ENCODE results near the gene TLCD3A.
A peak's percentile ranks its signal among the peaks of the same experiment; 100 is the strongest.
"Not testable (repeated sequence)": the region's sequence is repeated elsewhere in the genome, so short reads cannot be mapped to it uniquely, and the experiment has no call there.

Gene TLCD3A

DNA sequence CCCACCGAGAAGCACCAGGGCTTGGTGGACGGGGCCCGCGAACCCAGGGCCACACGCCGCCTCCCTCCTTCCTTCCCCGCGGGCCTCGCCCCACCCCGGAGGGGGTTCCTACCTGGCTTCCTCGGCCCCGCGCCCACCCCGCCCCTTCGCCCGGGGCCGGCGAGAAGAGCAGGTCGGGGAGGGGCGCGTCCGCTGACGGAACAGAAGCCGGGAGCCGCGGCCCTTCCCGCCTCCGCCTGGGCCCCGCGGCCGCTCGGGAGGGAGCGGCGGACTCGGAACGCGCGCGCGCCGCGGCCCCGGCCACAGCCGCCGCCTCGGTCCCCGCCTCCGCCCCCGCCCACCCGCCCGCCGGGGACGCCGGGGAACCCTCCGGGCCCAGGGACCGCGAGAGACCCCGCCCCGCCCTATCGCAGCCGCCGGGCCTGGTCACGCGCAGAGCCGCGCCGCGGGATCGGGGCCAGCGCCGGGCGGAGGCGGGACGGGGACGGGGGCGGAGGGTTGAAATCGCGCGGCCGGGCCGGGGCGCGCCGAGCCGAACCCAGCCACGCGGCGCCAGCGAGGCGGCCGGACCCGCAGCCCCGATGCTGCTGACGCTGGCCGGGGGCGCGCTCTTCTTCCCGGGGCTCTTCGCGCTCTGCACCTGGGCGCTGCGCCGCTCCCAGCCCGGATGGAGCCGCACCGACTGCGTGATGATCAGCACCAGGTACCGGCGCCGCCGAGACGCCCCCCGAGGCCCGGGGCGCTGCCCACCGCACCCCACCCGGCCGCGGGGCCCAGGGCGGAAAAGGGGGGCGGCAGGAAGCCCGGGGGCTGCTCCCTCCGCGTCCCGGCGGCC lies at the start of gene TLCD3A:
TSS of gene TLCD3A (plus strand) at position 530 of the 835 bp plus-strand sequence. CDS start at position 582, 52 bp downstream.
- peak; percentile 40 for DNase-seq

DNA sequence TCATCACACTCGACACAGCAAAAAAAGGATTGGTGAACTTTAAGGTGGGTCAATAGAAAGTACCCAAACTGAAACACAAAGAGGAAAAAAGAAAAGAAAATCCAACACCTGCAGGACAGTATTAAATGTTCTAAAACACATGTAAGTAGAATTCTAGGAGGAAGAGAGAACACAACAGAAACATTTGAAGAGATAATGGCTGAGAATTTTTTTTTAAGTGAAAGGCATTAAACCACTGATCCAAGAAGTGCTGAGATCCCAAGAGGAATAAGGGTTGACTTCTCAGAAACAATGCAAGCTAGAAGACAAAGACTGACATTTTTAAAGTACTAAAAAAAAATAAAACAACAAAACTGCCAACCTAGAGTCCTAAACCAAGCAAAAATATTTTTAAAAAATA lies 49.4 kb upstream of the TLCD3A start:
- DNase-seq: no peak

DNA sequence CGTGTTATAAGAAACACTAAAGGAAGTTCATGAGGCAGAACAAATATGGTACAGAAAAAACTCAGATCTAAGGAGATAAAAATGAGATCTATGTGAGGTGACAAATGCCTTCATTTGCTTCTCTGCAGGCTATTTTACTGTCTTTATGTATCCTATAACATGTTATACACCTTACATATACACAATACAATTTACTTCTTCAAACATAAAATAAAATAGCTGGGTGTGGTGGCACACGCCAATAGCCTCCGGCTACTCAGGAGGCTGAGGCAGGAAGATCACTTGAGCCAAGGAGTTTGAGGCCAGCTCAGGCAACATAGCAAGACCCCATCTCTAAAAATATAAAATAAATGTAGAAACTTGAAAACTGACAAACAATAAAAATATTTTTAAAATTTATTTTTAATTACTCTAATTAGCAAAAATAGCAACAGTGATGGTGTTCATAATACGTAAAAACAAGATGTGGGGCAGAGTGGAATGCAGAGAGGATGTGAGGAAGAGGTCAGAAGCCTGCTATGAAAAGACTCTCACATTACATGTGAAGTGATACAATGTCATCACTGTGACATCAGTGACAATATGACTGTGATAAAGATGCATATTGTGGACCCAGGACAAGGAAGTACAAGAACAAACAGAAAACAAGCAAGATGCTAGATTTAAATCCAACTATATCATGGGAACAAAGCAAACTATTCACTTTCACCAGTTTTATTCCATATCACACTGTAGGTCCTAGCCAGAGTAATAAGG lies 48.7 kb upstream of the TLCD3A start:
- DNase-seq: no peak

DNA sequence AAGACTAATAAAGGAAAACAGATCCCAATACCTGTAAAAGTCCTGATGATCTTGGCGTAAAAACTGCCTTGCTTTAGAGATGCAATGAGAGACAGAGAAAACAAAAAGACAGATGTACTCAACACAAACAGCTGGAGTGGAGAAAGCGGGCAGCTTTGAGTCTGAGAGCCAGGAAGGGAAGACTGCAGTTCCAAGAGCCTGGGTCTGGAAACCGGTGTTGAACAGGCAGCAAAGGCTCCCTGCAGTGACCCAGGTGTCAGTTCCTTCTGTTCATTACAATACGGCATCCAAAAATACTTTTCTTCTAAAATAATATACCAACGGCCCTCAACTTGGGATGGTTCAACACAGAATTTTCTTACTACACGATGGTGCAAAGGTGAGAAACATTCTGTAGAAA lies 47.4 kb upstream of the TLCD3A start:
- DNase-seq: no peak

DNA sequence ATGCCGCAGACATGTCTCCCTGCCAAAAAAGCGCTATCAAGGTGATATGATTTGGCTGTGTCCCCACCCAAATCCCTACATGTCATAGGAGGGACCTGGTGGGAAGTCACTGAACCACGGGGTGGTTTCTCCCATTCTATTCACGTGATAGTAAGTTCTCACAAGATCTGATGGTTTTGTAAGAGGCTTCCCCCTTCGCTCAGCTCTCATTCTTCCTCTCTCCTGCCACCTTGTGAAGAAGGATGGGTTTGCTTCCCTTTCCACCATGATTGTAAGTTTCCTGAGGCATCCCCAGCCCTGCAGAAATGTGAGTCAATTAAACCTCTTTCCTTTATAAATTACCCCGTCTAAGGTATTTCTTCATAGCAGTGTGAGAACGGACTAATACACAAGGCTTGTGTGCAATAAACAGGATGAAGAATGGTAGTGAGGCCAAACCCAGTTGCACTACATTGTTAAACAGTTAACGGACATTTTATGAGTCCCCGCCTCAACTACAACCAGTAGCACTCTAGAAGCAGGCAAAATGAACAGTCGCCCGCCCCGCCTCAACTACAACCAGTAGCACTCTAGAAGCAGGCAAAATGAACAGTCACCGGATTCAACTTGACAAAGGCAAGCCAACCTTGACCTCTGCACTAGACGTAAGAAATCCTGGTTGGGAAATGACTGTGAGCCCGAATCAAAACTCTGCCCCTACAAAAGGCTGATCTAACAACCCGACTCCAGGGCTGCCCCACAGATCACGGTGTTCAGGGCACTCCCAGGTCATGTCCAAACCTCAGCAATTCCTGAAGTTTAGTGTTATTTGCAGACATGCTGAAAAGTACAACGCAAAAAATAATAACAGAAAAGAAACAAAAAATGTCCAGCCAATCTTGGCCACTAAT lies 44.1 kb upstream of the TLCD3A start:
- DNase-seq: no peak

DNA sequence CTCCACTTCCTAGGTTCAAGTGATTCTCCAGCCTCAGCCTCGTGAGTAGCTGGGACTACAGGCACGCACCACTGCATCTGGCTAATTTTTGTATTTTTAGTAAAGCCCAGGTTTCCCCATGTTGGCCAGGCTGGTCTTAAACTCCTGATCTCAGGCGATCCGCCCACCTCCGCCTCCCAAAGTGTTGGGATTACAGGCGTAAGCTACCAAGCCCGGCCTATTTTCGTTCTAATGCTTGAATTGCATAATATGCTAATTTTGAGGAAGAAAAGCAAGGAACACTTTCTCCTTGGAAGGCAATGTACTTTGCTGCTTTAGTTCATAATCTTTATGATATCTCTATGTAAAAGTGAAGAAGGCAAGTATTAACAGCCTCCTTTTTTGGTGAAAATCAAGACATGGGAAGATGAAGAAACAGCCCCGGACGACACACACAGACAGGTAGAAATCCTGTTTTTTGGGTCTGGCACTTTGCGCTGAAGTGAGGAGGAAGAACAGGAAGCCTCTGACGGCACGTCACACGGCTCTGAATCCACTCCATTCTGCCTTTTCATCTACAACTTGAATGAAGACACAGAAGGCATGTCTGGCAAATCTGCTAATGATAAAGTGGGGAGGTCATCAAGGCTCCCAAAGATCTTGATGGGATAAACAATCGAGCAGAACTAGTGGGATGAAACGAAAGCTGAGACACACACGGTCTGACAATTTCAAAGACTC lies 42.7 kb upstream of the TLCD3A start:
- no peak for DNase-seq

DNA sequence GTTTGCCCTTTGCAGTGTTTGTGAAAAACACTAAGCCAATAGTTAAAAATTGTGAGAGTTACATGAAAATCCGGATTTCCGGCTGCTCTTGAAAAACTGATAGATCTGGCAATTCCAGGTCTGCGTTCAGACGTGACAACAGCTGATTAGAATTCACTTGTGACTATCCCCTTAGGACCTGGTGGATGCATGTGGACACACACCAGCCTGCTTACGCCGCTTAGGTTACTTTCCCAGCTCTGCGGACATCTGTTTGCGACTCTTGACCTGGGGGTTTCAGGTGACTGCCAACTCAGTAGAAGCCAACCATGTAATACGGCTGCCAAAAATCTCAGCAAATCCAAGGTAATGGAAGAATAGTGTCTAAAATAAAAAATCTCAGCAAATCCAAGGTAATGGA lies 42.0 kb upstream of the TLCD3A start:
- no peak for DNase-seq

DNA sequence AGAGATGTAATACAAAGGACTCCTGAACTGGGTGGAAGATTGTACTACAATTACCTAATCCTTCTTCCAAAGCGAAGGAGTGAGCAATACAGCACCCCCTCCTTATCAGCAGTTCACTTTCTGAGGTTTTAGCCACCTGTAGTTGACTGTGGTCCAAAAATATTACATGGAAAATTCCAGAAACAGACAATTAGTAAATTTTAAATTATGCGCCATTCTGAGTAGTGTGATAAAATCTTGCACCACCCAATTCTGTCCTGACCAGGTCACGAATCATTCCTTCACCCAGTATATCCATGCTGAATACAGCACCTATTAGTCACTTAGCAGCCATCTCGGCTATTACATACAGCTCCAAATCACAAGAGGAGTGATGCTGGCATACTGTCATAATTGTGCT lies 41.0 kb upstream of the TLCD3A start:
- no peak for DNase-seq

DNA sequence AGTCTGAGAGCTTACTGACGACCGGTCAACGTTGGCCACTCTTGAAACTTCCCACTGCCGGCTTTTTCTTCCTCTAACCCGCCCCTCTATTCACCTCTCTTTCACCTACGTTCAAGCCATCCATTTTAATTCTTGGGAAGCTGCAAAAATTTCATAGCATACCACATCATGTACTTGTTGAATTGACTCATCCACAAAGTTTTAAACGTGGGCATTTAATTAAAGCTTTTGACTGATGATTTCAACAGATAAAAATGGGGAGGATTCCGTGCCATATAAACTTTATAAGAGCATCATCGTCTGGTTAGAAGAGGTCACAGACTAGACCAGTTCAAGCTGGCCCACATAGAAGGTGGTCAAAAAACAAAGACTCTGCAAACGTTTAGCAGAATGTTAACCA lies 40.3 kb upstream of the TLCD3A start:
- DNase-seq: no peak

DNA sequence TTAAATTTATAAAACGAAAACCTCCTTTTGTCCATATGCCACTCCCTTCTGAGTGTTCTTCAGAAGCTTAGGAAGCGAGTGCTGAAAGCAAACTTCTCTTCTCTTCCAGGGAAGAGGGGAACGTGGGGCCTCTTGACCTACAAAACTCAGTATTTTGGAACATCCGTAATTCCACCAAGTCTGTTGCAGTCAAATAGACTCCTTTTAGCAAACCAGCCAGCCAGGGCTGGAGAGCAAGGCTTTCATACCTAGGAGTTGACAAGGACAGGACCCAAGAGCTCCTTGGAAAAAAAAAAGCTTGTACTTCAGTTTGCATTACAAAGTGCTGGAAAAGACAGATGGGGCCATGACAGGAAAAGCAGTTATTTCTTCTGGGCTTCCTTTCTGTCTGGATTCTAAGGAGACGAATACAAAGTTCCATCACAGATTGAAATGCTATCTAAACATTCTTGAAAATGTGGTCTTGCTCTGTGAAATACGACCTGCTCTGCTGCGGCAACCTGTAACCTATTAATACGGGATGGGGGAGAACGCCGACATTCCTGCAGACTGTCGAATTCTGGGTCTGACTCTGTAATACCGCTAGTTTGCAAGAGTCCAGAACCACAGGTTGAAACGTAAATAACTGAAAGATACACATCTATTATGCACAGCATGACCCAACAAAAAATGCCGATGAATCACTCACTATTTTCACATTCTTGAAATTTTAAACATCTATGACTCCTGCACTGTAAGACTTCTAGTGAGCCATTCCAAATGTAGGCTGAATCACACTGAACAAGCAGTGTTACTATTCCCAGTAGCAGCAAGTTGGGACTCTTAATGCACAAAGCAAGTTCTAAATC lies 38.4 kb upstream of the TLCD3A start:
- no peak for DNase-seq

DNA sequence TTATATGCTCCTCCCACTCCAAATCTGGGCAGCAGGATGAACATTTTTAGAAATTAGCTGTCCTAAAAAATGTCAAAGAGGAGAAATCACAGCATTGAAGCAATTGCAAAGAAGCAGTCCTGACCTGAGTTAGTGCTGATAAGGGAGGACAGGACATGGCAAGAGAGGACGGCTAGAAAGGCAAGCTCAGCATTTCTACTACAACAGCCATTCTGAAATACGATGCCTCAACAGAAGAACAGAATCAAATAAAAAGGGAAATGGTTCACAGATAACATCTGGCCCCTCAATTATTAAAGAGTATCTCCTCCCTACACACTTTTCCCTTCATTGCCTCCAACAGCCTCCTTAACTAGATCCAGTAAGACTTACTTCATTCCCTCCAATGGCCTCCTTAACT lies 36.0 kb upstream of the TLCD3A start:
- DNase-seq: no peak

DNA sequence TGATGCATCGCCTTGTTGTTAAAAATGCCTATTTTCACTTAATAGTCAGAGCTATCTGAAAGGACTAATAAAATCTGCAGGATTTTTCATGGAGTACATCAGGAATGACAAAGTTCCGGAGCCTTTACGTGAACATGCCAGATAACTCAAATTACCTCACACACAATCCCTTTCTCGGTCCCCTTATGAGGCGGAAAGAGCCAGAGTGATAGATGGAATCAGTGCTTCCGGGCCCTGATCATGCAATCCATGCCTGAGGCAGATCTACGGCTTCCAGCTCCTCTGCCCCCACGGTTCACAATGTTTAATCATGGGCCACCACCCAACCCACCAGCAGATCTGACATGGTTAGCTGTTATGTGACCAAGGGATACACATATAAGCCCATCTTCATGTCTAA lies 34.7 kb upstream of the TLCD3A start:
- no peak for DNase-seq

DNA sequence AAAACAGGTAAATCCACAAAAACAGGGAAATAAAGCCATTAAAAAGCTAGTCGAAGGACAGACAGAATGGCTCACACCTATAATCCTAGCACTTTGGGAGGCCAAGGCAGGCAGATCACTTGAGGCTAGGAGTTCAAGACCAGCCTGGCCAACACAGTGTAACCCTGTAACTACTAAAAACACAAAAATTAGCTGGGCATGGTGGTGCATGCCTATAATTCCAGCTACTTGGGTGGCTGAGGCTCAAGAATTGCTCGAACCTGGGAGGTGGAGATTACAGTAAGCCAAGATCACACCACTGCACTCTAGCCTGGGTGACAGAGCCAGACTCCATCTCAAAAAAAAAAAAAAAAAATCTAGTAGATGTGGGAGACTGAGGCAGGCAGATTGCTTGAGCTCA lies 34.3 kb upstream of the TLCD3A start:
- not testable (repeated sequence) for DNase-seq

DNA sequence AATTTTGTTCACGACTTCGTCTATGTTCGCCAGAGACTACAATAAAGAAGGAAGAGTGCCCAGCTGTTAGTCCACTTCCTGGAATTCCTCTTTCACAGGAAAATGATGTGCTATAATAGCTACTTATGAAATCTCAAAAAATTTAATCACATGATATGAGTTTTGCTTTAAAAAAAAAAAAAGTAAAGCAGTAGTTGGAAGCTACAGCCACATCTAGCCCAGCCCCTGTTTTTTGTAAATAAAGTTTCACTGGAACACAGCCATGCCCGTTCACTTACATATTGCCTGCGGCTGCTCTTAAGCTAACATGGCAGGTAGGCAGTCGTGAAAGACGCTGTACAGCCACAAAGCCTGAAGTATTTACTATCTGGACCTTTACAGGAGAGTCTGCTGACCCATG lies 33.1 kb upstream of the TLCD3A start:
- DNase-seq: no peak

DNA sequence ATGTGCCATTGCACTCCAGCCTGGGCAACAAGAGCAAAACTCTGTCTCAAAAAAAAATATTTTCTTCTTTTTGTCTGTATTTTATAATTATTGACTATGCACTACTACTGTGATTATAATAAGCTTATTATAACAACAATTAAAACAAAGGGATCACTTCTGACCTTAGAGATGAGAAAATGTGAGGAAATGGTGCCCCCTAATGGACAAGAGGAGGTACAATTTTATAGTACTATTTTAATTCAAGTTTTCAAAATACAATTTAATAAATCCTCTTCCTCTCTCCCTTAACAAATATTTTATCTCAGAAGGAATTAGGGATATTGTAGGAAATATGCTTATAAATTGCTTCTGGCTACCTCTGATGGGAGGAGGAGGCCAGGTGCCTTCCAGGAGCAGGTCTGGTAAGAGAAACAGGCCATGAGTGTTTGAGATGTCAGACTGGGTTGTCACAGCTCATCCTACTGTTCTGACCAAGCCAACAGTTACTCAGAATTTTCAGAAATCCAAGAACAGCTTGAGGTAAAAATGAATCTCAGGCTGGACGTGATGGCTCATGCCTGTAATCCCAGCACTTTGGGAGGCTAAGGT lies 31.8 kb upstream of the TLCD3A start:
- DNase-seq: no peak

DNA sequence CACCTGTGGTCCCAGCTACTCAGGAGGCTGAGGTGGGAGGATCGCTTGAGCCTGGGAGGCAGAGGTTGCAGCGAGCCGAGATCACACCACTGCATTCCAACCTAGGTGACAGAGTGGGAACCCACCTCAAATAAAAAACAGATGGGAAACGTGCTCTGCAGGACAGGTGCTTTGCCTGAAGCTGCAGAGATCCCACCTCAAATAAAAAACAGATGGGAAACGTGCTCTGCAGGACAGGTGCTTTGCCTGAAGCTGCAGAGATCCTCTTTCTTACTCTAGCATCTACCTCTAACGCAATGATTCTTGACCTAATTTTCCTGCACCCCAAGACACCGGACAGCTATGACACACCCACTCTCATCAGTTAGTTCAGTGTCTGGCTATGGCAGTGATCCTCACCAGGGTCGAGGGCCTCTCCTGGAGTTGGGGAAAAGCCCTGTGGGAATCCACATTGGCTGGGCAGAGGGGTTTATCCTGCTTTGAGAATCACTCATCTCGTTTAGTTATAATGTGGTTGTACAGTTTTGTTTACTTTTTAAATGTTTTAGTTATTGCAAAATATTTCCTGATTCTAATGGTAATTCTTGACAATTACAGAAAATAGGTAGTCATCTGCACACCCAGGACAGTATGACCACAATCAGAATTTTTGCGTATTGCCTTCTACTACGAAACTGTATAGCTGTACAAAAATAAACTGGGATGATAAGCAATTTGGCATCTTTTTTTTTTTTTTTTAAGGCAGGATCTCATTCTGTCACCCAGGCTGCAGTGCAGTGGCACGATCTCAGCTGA lies 29.1 kb upstream of the TLCD3A start:
- no peak for DNase-seq

DNA sequence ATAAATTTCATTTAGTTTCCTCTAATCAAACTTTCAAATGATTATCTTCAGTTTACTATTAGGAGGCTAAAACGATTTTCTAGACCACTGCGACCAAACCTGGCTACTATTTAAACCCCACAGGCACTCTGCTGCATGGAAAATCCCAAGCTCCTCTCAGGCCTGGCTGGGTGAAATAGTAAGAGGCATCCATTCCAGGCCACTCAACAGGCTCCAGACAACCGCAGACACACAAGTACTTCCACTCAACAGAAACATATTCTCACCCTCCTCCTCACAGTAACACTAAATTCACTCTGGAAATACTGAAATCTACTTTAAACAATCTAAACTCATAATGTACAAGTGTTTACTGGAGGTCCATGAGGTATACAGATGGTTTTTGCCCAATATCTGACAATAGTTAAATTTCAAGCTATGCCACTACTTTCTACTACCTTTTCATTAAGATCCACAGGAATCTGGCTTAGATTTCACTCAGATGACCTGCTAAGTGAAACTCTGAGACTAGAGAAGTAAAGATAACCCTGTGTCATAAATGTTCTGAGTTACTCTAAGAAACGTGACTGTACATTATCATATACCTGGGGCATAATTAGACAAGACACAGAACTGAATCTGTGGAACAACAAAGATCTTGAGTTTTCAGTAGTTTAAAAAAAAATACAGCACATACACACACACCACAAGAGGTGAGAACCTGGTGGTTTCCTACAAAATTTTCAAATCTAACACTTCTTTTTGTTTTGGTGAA lies 28.1 kb upstream of the TLCD3A start:
- DNase-seq: no peak

DNA sequence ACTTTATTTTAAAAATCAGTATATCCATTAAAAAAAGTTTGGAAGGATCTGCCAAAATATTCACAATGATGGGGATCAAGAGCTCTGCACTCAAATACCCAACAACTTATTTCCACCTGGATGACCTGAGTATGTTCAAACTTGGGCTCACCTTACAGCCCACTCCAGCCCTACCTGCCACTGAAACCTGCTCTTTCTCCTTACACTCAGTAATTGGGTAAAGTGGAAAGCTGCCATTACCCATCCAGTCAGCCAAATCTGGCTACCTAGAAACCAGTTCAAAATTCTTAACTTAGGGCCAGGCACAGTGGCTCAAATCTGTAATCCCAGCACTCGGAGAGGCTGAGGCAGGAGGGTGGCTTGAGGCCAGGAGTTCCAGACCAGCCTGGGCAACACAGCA lies 27.4 kb upstream of the TLCD3A start:
- DNase-seq: no peak

DNA sequence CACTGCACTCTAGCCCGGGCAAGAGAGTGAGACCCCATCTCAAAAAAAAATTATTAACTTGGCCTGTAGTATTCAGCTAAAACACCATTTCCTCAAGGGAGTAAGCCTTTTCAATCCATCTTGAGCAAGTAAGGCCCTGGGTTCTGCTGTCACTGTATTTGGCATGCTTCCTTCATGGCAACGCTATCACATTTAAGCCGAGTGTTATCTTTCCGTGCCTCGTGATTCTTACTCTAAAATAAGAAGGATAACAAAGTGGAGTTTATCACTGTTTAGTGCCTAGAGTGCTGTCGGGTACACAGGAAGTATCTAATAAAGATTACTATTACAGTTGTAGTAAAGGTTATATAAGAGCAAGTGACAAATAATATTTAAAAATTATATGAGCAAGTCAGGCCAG lies 26.5 kb upstream of the TLCD3A start:
- DNase-seq: no peak

DNA sequence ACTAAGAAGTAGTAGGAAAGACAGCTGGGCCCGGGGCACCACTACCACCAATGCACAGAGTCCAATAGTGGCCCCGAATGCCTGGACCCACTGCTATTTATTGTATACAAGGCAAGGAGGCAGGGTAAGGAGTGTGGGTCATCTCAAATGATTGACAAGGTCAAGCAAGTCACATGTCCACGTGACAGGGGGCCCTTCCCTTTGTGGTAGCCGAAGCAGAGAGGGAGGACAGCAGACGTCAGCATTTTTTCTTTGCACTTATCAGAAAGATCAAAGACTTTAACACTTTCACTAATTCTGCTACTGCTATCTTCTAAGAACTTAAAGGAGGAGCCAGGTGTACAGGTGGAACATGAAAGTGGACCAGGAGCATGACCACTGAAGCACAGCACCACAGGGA lies 24.3 kb upstream of the TLCD3A start:
- no peak for DNase-seq

Measured in NCI-H2107 (cell line).